Glomerular endothelial cell (primary cell): ENCODE results near the gene UBE2N. TPM values are rescaled to one million over a fixed set of nuclear protein-coding genes. Genes with fewer than 3 reads are reported as not detected.
"Not testable (repeated sequence)": the region's sequence is repeated elsewhere in the genome, so short reads cannot be mapped to it uniquely, and the experiment has no call there.

ENCODE experiments used
- DNase-seq: peaks from one replicate; pipeline ENCODE4 v3.0.0-alpha.2; 2011; ENCODE audit warnings: low read depth, low spot score; ENCODE audit errors: extremely low read depth
- total RNA-seq: library from RNA; depleted of rRNA; stranded (reverse); fragments of >200 nt; gene quantifications from 2 replicates; pipeline ENCODE4 v1.2.3, GENCODE V29; 2015

UBE2N gene
- total RNA-seq, 1 donor from 2014 or later: 91.1 TPM

GRCh38 chr12:93415723-93416464 is 25.9 kb downstream of the UBE2N start:
- no peak for DNase-seq

- DNase-seq: no peak
Observed at GRCh38 chr12:93413064-93413463, 28.7 kb downstream of the UBE2N start.

GRCh38 chr12:93412396-93412795 is 29.4 kb downstream of the UBE2N start:
- not testable (repeated sequence) for DNase-seq

GRCh38 chr12:93411060-93411459 is 30.7 kb downstream of the UBE2N start:
- DNase-seq: not testable (repeated sequence)

GRCh38 chr12:93409343-93410187 is 32.2 kb downstream of the UBE2N start:
- not testable (repeated sequence) for DNase-seq

GRCh38 chr12:93408813-93409212 is 32.9 kb downstream of the UBE2N start:
- no peak for DNase-seq

GRCh38 chr12:93407963-93408283 is 33.8 kb downstream of the UBE2N start:
- no peak for DNase-seq

GRCh38 chr12:93407054-93407962 is 34.4 kb downstream of the UBE2N start:
- no peak for DNase-seq

GRCh38 chr12:93404961-93405849 is 36.5 kb downstream of the UBE2N start:
- DNase-seq: no peak

GRCh38 chr12:93403988-93404803 is 37.6 kb downstream of the UBE2N start:
- no peak for DNase-seq

GRCh38 chr12:93402333-93403311 is 39.1 kb downstream of the UBE2N start:
- no peak for DNase-seq

GRCh38 chr12:93399183-93399863 is 42.4 kb downstream of the UBE2N start:
- DNase-seq: not testable (repeated sequence)

GRCh38 chr12:93397412-93397811 is 44.3 kb downstream of the UBE2N start:
- no peak for DNase-seq

GRCh38 chr12:93393425-93393824 is 48.3 kb downstream of the UBE2N start:
- no peak for DNase-seq

GRCh38 chr12:93390549-93391297 is 51.0 kb downstream of the UBE2N start:
- DNase-seq: no peak

GRCh38 chr12:93390031-93390430 is 51.7 kb downstream of the UBE2N start:
- no peak for DNase-seq

- no peak for DNase-seq
Observed at GRCh38 chr12:93387780-93388179, 54.0 kb downstream of the UBE2N start.
